Stimulated activated naive CD8-positive, alpha-beta T cell treated with anti-CD3 and anti-CD28 coated beads, Interleukin-15, Interleukin-2, amounts not matched to agents 100 U/mL and 50 U/mL, for 24 hours (primary cell): ENCODE data around the gene CCDC85C.

Experiments used
- ATAC-seq: fragments of 150-1000 bp; cut with Tn5 transposase; one replicate; pipeline ENCODE4 v1.10.0; 2021
- DNase-seq: peaks from one replicate; pipeline ENCODE4 v3.0.0; 2021

CCDC85C gene

DNA sequence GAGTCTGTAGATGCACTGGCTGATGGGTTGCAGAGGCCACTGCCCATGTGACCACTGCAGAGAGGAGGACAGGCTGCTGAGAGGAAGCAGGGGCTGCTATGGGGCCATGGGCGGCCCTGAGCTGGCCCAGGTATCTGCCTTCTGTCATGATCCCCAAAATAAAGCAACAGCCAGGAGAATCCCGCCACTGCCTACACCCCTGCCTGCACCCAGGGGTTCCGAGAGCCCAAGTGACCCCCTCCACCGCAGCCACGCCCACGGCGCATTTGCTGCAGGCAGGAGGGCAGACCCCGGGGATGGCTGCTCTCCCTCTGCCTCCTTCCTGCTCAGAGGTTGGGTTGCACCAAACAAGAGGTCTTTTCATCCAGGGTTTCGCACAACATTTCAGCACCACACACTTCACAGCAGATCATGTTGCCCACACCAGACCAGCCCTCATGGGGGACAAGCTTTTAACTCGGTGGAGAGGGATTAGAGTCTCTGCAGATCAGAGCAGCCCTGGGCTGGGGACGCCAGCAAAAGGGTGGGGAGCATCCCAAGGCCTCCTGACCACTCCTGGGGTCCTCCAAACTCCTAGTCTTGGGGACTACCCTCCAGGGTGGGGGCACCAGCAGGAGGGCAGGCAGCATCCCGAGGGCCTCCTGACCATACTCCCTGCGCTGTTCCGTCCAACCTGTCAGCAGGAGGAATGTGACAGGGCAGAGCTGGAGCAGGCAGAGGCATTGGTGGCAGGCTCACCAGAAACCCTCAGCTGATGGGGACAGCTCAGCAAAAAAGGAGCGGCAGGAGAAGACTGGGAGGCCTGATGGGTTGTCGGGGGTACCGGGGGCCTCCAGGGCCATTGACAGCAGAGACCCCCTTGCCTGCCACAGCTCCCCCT, 14.1 kb downstream of the CCDC85C start:
- ATAC-seq: no peak
- DNase-seq: no peak

DNA sequence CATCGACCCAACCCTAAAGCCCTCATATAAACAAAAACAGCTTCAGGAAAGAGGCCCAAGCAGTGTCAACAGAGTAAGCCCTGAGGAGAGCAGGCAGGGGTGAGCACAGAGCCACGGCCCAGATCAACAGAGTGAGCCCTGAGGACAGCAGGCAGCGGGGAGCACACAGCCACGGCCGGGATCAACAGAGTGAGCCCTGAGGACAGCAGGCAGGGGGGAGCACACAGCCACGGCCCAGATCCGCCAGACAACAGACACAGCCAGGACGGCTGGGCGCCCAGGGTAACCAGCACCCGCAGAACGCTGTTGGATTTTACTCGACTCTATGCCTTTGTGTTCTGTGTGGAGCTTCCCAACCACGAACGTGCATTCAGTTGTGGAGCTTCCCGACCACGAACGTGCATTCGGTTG, 15.0 kb downstream of the CCDC85C start:
- no peak for DNase-seq
- no peak for ATAC-seq

DNA sequence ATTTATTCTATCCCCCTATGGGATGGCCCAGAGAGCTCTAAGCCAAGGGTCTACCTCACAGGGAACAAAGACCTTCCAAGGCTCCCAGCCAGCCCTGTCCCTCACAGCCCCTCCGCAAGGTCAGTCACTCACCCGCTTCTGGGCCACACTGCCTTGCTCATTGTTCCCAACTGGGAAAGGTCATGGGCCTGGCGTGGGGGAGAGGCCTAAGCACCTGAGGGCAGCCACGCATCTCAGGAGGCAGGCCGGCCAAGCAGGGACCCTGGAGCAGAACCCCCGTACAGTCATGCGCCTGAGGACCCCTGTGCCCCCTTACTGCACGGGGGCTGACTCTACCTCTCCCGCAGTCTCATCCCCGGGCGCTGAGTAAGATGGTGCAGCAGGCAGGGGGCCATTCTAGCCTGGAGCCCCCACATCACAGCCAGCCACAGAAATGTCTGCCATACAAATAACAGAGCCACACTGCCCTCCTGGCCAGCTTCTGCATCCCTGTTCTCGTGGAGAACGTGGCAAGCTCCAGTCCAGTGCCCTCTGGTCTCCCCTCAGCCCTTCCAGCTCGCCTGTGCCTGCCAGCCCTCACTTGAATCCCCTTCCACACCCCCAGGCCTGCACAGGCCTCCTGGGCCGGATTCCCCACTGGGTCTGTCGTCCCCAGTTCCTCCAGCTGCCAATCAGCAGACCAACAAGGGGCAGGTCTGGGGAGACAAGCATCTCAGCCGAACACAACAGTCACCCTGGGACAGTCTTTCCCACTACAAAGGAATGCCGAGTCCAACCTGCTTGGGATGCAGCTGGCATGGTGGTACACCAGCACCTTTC, 16.3 kb downstream of the CCDC85C start:
- ATAC-seq: no peak
- DNase-seq: no peak

DNA sequence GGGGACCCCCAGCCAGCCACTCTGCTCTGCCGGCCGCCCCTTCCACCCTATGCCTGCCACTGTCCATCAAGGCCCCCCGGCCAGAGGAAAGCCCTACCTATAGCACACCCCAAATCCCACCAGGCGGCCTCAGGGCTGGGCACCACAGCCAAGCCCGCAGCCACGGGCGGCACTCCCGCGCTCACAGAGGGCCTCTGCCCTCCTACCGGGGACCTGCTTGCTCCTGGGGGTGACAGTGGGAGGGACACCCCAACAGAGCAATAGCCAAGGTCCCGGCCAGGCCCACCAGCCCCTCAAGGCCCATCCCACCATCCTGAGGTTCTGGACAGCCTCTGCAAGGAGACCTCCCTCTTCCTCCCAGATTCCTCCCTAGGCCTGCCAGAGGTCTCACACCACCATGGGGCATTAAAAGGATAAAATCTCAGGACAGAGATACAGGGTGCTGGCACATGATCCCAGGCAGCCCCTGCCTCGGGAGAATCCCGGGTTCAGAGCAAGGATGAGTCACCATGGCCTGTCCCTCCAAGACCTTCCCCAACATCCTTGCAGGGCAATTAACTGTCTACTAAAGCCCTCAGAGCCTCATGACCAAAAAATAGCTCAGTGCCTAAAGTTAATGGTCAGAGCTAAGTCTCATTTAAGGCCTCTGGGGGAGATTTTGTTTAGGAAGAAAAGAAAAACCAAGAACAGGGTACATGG, 17.1 kb downstream of the CCDC85C start:
- DNase-seq (no peak), ATAC-seq (no peak)

- no peak for ATAC-seq
- DNase-seq: no peak
These were observed 17.8 kb downstream of the CCDC85C start for GRCh38 chr14:99586054-99586760.

DNA sequence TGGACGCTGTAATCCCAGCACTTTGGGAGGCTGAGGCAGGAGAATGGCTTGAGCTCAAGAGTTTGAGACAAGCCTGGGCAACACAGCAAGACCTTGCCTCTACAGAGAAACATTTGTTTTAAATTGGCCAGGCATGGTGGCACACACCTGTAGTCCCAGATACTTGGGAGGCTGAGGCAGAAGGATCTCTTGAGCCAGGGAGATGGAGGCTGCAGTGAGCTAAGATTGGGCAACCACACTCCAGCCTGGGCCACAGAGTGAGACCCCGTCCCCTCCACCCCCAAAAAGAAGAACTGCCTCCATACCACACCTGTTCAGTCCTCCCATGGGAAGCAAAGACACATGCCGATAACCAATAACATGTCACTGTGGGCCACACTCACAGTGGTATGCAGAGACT, 19.2 kb downstream of the CCDC85C start:
- DNase-seq (no peak), ATAC-seq (no peak)

DNA sequence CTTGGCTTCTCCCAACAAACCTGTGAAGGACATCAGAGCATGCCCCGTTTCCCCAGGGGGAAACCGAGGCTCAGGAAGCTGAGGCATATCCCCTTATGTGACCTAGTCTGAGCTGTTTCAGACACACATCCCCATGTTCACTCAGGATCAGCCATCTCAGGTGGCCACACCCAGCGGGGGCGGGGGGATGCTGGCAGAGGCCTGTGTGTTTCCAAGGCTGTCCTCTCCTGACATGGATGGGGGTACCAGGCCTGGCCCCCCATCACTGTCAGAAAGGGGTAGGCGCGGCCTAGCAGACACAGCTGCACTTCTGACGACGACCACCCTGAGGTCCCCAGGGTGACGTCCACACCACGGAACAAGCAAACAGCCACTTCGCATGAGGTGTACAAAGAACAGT, 22.1 kb downstream of the CCDC85C start:
- ATAC-seq (no peak), DNase-seq (no peak)

DNA sequence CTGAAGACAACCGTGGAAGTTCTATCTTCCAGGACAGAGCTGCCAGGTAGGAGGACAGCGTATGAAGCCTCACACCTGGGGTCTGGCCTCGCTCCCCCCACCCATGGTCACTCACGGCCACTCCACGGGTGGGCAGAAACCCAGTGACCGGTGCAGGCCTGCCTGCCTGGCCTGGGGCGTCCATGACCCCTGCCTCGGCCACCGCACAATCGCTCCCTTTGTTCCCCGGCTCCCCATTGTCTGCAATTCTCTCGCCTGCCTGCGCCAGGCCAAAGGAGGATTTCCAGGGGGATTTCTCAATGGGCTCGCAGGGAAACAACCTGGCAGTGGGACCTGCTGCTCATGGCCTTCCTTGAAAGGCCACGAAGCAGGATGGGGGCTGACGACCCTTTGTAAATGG, 22.6 kb downstream of the CCDC85C start:
- ATAC-seq: no peak
- no peak for DNase-seq

DNA sequence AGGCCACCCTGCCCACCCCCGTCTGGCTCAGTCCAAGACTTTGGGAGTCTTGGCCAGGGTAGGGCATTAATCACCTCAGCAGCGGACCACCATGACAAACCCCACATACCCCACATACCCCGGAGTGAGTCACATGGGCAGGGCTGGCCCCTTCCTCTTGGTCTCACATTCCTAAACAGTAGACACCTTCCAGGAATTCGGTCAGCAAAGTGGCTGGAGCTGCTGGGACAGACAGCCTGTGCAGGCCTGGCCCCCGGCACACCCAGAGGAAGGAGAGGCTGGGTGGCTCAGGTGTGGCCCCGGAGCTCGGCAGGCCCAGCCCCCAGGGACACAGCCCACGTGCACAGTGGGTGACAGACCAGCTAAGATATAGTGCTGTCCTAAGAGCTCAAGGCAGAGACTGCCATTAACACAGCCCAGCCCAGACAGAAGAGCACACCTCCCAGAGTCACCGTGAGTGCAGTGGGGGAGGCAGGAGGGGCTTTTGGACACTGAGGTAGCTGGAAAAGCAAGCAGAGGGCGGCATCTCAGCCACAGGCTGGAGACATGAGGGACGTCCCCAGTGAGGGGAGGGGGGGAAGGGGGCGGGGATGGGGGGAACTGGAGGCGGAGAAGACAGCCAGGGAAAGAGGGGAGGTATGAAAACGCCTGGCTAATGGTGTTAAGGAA, 24.0 kb downstream of the CCDC85C start:
- no peak for DNase-seq
- ATAC-seq: no peak

- no peak for ATAC-seq
- DNase-seq: no peak
These were observed 24.7 kb downstream of the CCDC85C start for GRCh38 chr14:99579120-99579836.

DNA sequence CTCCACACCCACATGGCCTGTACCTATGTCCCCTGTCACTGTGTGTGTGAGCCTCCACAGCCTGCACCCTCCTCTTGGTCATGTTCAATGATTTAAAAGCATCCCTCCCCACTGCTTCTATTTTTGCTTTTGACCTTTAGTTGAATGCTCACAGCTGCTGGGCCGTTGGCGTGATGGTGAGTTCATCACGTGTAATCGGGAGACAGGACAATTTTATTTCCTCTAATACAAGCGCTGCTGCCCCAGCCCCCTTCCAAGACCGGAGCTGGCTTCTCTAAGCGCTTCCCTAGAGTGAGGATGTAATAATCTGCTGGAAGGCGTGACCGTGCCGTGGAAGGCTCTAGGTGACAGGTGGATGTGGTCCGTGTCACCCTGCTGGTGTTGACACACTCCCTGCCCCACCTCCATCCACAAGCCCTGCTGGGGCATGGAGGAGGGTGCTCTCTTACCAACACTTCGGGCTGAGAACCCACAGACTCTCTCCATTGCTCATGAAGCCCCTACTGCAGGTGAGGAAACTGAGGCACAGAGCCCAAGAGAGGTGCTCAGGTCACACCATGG, 25.4 kb downstream of the CCDC85C start:
- no peak for ATAC-seq
- no peak for DNase-seq

DNA sequence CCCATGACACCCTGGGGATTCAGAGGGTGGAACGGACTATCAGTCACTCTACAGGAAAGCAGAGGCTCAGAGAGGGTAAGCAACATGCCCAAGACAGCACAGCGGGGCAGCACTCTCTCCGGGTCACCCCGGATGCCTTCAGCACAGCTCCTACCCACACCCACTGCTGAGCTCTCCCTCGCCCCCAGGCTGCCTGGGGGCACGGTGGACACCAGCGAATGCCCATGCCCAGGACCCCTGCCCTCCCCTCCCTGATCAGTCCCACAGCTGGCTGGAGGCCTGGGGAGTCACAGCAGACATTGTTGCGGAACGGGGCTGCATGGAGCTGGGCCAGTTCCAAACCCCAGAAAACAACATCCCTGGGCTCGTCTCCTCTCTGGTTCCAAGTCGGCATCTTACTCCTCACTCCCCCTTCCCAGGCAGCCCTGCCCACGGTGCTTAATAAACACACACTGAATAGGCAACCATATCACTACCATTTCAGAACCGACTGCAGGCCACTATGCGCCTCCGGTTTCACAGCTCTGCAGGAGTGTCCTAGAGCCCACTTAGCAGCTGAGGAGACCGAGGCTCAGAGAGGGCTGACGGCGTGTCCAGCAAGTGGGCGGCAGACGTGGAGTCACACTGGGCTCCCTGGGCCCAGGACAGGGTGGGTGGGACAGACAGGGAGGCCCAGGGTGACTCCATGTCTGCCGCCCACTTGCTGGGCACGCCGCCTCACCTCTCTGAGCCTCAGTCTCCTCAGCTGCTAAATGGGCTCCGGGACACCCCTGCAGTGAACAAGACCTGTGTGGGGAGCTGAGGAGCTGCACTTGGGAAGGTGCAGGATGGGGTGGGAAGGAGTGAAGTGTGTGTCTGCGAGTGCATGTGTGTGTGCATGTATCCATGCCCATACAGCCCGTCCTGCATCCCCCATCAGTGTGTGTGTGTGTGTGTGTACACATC, 27.0 kb downstream of the CCDC85C start:
- ATAC-seq (no peak), DNase-seq (no peak)

DNA sequence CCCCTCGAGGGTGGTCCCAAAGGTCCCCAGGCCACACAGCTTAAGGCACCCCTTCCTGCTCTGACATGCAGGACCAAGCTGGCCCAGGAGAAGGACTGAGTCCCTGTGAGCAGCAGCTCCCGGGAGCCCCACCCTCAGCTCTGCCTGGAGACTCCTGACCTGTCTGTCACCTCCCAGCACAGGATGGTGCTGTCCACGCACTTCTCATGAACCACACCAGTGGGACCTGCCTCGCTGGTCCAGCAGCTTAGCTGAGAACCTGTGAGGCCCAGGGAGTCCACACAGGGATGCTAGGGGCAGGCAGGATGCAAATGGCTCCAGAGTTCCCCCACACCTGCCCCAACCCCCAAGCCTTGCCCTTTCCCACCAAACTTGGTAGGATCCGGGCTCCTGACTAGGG, 27.7 kb downstream of the CCDC85C start:
- DNase-seq: no peak
- ATAC-seq: no peak

DNA sequence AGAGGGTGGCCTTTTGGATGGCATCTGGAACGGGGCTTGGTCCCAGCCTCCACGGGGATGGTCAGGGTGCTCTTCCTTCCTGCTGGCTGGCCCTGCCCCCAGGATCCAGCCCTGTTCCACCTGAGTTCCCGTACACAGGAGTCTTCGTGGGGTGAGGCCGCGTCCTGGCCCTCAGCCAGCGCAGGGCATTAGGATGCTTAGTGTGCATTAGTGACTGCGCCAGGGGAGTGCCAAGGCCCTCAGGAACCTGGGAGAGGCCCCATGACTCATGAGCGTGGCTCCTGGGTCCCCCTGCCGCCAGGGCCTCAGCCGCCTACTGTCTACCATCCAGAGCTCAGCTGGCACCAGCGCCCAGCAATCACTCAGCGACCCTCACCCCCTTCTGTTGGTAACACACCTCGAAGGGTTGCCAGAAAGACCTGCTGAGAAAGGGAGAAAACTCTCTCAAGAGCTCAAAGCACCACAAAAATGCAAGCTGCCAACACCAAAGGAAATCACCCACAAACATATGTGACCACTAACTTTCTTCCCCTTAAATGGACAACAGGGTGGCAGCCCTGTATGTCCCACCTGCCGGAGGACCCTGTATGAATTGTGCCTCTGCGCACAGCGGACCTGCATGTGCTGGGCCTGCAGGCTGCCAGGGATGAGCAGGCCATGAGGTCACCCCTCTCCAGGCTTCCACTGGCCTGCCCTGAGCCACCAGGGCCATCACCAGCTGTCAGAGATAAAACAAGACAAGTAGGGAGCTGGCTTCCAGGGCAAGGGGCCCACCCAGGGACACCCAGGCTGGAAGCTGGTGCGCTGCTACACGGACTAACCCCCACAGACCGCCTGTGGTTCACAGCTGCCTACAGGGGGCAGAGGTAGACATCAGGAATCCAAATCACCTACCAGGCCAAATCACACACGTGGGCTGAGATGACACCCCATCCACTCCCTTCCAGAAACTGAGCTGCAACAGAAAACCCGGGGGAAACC, 28.7 kb downstream of the CCDC85C start:
- ATAC-seq: peak; percentile 12
- DNase-seq: peak; percentile 10

- DNase-seq (no peak), ATAC-seq (no peak)
These were observed 29.7 kb downstream of the CCDC85C start for GRCh38 chr14:99574099-99574880.

GRCh38 chr14:99573436-99574098, 30.4 kb downstream of the CCDC85C start:
- ATAC-seq: no peak
- DNase-seq: no peak

DNA sequence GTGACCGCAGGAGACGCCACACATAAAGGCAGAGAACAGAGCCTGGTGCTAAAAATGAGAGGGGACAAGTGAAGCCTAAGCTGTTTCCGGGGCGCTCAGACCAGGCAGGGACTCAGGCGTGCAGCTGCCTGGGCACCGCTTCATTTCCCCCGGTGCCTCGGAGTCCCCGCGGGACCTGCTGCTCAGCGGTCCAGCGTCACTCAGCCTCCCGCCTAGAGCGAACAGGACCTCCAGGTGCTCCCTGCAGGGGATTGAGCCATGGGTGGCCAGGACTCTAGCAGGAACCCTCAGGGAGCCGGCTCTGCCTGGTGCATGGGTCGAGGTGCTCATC, 31.0 kb downstream of the CCDC85C start:
- no peak for ATAC-seq
- DNase-seq: no peak
